Measurements from ENCODE around the gene ZCCHC14. TPM values are rescaled to one million over a fixed set of nuclear protein-coding genes. Genes with fewer than 3 reads are reported as not detected.

Gene ZCCHC14
- total and polyA plus RNA-seq, 4 donors: 7.4 to 31.1 (median 19.3) TPM

DNA sequence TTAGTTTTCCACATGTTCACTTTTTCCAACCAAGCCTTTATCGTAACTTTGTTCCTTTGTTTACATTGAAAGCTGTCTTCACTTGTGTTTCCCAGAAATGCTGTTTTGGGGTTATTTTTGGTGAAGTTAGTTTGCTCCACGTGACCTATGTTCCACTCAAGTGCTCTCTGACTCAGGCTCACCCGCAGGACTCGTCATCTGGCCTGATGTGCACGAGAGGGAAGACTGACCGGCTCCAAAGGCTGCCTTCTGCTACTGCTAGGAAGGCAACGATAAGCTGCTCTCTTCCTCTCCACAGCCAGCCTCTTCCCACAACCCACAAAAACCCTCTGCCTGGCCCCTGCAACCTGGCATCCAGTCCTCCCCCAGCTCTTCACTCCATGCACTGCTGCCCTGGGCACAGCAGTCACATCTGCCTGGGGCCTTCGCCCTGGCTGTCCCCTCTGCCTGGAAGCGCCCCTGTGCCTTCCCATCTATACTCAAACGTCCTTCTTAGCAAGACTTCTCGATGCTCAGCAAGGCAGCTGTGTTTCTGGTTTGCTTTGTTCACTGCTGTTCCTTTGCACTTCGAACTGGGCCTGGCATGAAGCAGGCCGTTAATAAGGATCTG, 28.0 kb downstream of the ZCCHC14 start:
- Histone ChIP-seq H3K27me3 (ENCODE audit: control insufficient read depth in 3 of 3, insufficient read depth in 3 of 3, low read length in 2 of 3) (no peaks in the 10 kb centered on the region), H3K4me1 (ENCODE audit: control insufficient read depth in 5 of 5, insufficient read depth in 5 of 5, low read length in 5 of 5) (peaks cover 14 to 36% (median 24%) of the 10 kb centered on the region in 5 donors), H3K27ac (ENCODE audit: low read depth in 1 of 2, low read length in 1 of 2) (peak overlapping the region; percentile 96 to 97), H3K36me3 (ENCODE audit: control insufficient read depth in 4 of 4, insufficient read depth in 4 of 4, low read length in 4 of 4) (peaks cover 0 to 3% (median 1%) of the 10 kb centered on the region in 4 donors), H3K9ac (ENCODE audit: insufficient read depth in 1 of 2, low read length in 2 of 2) (peak overlapping the region; percentile 17 to 69), H3K9me3 (ENCODE audit: control insufficient read depth in 4 of 4, insufficient read depth in 3 of 4, low read length in 3 of 4) (no peaks in the 10 kb centered on the region), H3K4me3 (no peak overlapping the region)
- DNase-seq: peak; percentile 53 to 83 (median 78)
- peak; percentile 64 for ATAC-seq (ENCODE audit: insufficient read depth, low FRiP score)
- 5 to 13% methylated on average over 13 of the region's 13 CpGs for WGBS, 2 donors
- no peak for TF ChIP-seq CTCF (IDR thresholded peaks at IDR 0.05; ENCODE audit: control extremely low read depth, extremely low read depth)

GRCh38 chr16:87463722-87464690, 28.8 kb downstream of the ZCCHC14 start:
- TF ChIP-seq CTCF (IDR thresholded peaks at IDR 0.05; ENCODE audit: control extremely low read depth, extremely low read depth): no peak
- peak overlapping the region; percentile 17 to 69 for H3K9ac ChIP-seq (ENCODE audit: insufficient read depth in 1 of 2, low read length in 2 of 2)
- peak overlapping the region; percentile 96 to 97 for H3K27ac ChIP-seq (ENCODE audit: low read depth in 1 of 2, low read length in 1 of 2)
- peaks cover 0 to 5% (median 0%) of the 10 kb centered on the region in 4 donors for H3K36me3 ChIP-seq (ENCODE audit: control insufficient read depth in 4 of 4, insufficient read depth in 4 of 4, low read length in 4 of 4)
- ATAC-seq (ENCODE audit: insufficient read depth, low FRiP score) (peak; percentile 28), DNase-seq (no peak)
- 39 to 45% methylated on average over 22 of the region's 22 CpGs for WGBS, 2 donors
- H3K9me3 ChIP-seq (ENCODE audit: control insufficient read depth in 4 of 4, insufficient read depth in 3 of 4, low read length in 3 of 4): no peaks in the 10 kb centered on the region
- H3K4me3 ChIP-seq: no peak overlapping the region
- H3K4me1 ChIP-seq (ENCODE audit: control insufficient read depth in 5 of 5, insufficient read depth in 5 of 5, low read length in 5 of 5): peaks cover 14 to 33% (median 23%) of the 10 kb centered on the region in 5 donors
- H3K27me3 ChIP-seq (ENCODE audit: control insufficient read depth in 3 of 3, insufficient read depth in 3 of 3, low read length in 2 of 3): no peaks in the 10 kb centered on the region

DNA sequence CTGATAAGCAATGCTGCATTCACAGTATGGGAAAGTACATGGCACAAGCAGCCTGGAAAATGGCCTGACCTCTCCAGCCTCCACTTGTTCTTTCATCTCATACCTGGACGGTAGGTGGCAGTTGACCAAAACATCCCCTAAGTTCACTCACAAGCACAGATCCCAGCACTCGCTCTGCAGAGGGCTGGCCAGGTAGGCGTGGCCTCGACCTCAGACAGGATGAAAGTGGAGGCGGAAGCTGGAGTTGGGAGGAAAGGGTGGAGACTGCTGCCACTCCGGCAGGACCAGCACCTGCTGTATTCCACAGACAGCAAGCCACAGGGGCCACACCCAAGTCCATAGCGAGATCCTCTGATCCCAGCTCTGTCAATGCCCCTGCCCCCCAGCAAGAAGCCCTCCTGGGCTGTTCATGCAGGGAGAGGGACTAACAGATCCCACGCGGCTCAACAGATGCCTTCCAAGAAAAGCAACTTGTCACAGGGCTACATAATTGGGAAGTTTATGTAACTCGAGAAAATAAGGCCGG, 31.3 kb downstream of the ZCCHC14 start:
- Histone ChIP-seq H3K9ac (ENCODE audit: insufficient read depth in 1 of 2, low read length in 2 of 2) (no peak overlapping the region), H3K4me3 (no peak overlapping the region), H3K27ac (ENCODE audit: low read depth in 1 of 2, low read length in 1 of 2) (peak overlapping the region in 1 of 2 donors; percentile 86), H3K4me1 (ENCODE audit: control insufficient read depth in 5 of 5, insufficient read depth in 5 of 5, low read length in 5 of 5) (peaks cover 13 to 29% (median 16%) of the 10 kb centered on the region in 5 donors), H3K27me3 (ENCODE audit: control insufficient read depth in 3 of 3, insufficient read depth in 3 of 3, low read length in 2 of 3) (no peaks in the 10 kb centered on the region), H3K9me3 (ENCODE audit: control insufficient read depth in 4 of 4, insufficient read depth in 3 of 4, low read length in 3 of 4) (no peaks in the 10 kb centered on the region), H3K36me3 (ENCODE audit: control insufficient read depth in 4 of 4, insufficient read depth in 4 of 4, low read length in 4 of 4) (peaks cover 0 to 19% (median 6%) of the 10 kb centered on the region in 4 donors)
- peak; percentile 73 for ATAC-seq (ENCODE audit: insufficient read depth, low FRiP score)
- peak; percentile 66 to 86 (median 74) for DNase-seq
- WGBS, 2 donors: 18 to 28% methylated on average over 11 of the region's 11 CpGs
- no peak for TF ChIP-seq CTCF (IDR thresholded peaks at IDR 0.05; ENCODE audit: control extremely low read depth, extremely low read depth)

Measured in lung (tissue), 12 donors.